Neural cell (in vitro differentiated cells): ENCODE results near the gene ITPR2.

ENCODE experiments used
- CTCF ChIP-seq: fragments of 450-650 bp; IDR thresholded peaks from 2 replicates; pipeline ENCODE4 v1.5.1; 2014; ENCODE audit warnings: antibody characterized with exemption, mild to moderate bottlenecking, moderate library complexity; ENCODE audit not compliant: poor library complexity, severe bottlenecking
- EP300 ChIP-seq: fragments of 450-650 bp; conservative IDR thresholded peaks from 2 replicates; pipeline ENCODE4 v1.6.1; 2014; ENCODE audit warnings: antibody characterized with exemption, mild to moderate bottlenecking, moderate library complexity; ENCODE audit not compliant: poor library complexity, severe bottlenecking
- POLR2AphosphoS5 ChIP-seq: IDR thresholded peaks from 2 replicates; pipeline ENCODE4 v1.6.1; 2012
- RAD21 ChIP-seq: fragments of 450-650 bp; conservative IDR thresholded peaks from 2 replicates; pipeline ENCODE4 v1.6.1; 2014; ENCODE audit warnings: antibody characterized with exemption, mild to moderate bottlenecking, moderate library complexity
- REST ChIP-seq: IDR thresholded peaks from 2 replicates; pipeline ENCODE4 v1.6.1; 2012; ENCODE audit warnings: borderline replicate concordance
- TAF1 ChIP-seq: IDR thresholded peaks from 2 replicates; pipeline ENCODE4 v1.6.1; 2012; ENCODE audit warnings: low read depth

- TF ChIP-seq EP300 (no peak), CTCF (no peak), RAD21 (no peak), REST (no peak), POLR2AphosphoS5 (no peak), TAF1 (no peak)
Measured at GRCh38 chr12:26838888-26839416, 6.0 kb upstream of the ITPR2 start.
